Stimulated activated CD8-positive, alpha-beta memory T cell treated with anti-CD3 and anti-CD28 coated beads, Interleukin-7, amount 100 ng/mL, for 48 hours (primary cell): ENCODE measurements around the gene VASH2.

Experiments used
- DNase-seq, 2 donors: peaks; one replicate each; pipeline ENCODE4 v3.0.0-alpha.2; 2020; ENCODE audit warnings: low read depth in 1 of 2; ENCODE audit errors: extremely low read depth in 1 of 2

The VASH2 gene

DNA sequence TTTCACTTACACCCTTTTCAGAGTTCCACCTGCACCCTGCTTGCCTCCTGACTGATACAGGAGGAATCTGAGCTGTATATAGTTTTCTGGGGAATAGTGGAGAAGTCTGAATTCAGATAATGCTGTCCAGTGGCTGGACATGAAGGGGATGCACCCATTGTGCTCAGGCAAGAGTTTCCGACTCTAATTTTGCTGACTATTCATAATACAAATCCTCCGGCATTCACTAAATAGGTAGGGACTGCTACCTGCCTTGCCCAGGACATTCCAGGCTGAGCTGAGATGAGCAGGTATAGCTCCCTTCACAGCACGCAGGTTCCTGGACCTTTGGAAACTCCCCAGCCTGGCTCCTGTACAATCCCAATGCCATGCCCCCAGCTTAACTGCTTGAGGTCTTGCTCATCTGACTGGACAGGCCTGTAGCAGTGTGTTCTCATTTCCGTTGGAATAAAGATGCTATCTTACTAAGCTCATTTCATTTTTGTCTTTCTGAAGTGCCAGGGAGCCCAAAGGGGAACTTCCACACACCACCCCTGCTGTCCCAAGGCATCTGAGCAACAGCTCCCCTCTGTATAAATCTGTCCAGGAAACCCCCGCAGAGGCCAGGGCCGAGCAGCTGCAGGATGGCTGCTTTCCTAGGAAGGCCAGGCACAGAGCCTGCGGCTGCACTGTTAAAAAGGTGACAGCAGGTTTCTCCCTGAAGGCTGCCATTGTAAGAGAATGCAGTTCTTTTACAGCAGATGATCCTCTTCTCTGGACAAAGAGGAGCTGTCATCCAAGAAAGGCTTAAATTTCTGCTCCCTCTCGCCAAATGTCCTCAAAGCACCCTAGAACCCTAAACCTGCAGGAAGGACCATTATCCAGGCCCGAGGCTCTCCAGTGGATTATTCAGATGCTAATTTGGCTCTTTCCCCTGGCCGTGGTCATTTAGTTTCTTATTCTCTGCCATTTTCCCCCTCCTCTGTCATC lies 21.7 kb upstream of the VASH2 start:
- DNase-seq: no peak

DNA sequence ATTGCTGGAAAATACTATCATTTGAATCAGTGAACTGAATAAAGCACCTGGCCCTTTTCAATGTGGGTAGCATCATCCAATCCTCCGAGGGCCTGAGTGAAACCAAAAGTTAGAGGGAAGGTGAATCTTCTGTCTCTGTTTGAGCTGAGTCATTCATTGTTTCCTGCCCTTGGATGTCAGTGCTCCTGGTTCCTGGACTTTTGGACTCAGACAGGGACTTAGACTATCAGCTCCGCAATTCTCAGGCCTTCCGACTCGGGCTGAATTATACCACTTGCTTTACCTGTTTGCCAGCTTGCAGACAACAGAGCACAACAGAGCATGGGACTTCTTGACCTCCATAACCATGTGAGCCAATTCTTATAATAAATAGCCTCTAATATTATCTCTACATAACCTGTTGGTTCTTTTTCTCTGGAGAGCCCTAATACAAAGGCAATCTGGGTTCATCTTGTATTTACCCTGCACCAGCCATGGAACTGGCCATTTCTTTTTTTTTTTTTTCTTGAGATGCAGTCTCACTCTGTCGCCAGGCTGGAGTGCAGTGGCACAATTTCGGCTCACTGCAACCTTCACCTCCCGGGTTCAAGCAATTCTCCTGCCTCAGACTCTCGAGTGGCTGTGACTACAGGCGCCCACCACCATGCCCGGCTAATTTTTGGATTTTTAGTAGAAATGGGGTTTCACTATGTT lies 19.2 kb upstream of the VASH2 start:
- DNase-seq: no peak

DNA sequence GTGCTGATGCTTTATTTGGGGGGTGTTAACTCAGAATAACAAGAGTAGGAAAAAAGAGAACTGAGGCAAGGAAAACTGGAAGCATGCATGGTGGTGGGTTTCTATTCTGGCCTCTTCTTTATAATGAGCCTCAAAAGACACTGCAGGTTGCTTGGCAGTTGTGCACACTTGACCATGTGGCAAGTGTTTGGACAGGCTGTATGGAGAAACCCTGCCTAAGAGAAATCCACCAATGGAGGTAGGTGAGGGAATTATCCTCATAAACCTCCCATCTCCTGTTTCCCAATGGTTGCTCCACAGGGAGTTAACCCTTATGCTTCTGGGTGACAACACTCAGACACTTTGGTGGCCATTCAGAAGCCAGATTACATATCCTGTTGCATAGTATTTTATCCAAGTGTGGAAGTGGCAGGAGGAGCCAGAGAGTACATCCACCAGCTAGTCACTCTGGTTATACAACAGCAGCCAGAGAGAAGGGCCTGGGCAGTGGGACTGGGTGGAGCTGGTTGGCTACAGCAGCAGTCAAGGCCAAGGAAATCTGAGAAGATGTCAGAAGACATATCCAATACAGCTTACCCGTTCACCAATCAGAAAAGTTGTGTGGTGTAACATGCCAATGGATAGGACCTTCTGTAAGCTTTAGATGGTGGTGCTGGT lies 16.4 kb upstream of the VASH2 start:
- DNase-seq: no peak

DNA sequence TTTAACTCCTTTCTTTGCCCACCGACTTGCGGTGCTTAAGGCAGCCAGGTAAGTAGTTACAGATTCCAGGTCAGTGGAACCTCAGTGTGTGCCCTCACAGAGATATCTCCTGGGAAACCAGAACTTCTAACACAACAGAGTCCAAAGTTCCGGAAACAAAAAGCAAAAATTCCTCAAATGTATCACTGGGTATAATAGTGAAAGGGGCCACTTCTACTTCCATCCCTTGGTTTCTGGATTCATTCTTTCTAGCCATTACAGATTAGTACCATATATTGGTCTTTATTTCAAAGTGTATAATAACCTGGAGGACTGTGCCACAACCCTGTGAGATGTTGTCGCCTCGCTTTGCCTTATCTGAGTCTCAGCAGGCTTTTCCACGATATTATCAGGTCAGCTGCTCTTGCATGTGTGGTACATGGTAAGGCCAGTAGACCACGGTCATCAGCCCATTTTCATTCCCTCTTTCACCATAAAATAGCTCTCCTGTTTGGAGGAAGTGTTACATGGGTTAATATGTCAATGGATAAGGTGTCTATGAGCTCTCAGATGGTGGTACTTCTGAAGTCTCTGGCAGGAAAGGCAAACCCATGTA lies 14.9 kb upstream of the VASH2 start:
- DNase-seq: no peak

DNA sequence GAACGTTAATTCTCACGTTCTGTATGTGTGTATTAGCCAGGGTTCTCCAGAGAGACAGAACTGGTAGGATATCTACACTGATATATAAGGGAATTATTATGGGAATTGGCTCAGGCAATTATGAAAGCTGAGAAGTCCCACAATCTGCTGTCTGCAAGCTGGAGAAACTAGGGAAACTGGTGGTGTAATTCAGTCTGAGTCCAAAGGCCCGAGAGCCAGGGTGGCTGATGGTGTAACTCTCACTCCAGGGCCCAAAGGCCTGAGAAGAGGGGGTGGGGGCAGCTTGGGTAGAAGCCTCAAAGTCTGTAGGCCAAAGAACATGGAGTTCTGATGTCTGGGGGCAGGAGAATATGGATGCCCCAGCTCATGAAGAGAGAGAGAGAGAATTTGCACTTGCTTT lies 13.3 kb upstream of the VASH2 start:
- no peak for DNase-seq

DNA sequence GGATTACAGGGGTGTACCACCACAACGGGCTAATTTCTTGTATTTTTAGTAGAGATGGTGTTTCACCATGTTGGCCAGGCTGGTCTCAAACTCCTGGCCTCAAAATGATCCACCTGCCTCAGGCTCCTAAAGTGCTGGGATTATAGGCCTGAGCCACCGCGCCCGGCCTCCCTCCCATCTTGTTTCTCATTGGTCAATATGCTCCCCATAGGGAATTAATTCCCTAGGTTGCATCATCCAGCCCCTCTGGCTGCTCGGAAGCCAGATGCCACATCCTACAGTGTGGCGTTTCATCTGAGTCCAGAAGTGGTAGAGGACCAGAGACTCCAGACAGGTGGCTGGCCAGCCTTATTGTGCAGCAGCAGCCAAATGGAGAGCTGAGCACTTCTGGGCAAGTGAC lies 11.5 kb upstream of the VASH2 start:
- DNase-seq: no peak

DNA sequence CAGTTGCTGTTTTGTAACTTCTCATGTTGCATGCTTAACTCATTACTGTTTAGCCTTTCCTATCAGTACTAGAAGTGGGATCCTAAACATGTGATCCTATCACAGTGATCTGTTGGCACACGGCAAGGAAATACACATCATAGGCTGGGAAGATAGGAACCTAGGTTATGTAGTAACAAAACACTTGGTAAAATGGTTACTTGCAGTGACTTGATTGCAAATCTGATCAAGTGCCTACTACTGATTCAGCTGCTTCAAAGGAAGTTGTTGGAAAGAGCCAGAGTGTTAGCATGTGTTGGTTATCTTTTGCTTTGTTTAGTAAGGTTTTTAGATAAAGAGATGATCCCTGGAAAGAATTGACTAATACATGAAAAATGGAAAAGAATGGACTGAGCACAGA lies 8.9 kb upstream of the VASH2 start:
- DNase-seq: no peak

DNA sequence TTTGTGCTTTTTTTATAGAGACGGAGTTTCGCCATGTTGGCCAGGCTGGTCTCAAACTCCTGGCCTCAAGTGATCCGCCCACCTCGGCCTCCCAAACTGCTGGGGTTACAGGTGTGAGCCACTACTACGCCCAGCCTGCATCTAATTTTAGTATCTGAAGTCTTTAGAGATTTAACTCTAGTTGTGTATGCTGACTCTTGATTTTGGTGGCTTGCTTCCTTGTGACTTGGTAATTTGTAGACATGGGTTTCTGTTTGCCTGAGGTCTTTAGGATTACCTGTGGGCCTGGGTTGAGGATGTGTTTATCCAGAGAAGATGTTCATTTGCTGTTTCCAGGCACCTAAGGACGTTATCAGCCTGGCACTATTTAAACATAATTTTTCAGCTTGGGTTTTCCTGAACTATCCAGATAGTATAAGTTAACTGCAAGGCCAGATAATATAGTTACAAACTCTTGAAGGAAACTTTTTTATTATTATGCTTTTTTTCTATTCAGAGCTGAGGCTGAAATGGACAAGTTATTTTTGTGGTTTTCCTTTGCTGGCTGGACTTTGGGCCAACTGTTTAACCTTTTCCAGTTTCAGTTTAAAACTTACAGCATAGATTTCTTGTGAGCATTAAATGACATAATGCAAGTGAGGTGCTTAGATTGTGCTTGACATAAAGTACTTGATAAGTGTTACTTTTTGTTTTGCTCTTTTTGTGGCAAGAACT lies 7.5 kb upstream of the VASH2 start:
- DNase-seq: no peak

DNA sequence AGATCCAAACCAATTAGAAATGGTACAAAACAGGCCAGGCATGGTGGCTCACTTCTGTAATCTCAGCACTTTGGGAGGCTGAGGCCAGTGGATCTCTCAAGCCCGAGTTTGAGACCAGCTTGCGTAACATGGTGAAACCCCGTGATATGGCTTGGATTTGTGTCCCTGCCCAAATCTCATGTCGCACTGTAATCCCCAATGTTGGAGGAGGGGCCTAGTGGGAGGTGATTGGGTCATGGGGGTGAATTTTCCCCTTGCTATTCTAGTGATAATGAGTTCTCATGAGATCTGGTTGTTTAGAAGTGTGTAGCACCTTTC lies 7.0 kb upstream of the VASH2 start:
- no peak for DNase-seq

DNA sequence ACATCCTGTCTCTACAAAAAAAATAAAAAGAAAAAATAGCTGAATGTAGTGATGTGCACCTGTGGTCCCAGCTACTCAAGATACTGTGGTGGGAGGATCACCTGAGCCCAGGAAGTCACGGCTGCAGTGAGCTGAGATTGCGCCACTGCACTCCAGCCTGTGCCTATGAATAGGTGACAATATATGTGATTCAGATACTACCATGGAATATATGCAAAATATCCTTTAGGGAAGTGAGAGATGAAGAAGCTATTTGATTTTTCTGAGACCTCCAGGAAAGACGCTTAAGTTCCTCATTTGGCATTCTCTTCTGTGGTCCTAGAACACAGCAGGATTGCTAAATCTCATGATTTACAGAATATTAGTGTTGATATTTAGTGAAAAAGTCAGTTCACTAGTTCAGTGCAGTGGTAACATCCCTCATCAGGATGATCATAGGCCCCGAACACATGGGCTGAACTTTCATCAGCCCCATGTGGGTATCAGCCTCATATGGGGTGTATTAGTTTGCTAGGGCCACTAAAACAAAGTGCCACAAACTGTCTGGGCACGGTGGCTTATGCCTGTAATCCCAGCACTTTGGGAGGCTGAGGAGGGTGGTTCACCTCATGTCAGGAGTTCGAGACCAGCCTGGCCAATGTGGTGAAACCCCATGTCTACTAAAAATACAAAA lies 6.0 kb upstream of the VASH2 start:
- DNase-seq: no peak

DNA sequence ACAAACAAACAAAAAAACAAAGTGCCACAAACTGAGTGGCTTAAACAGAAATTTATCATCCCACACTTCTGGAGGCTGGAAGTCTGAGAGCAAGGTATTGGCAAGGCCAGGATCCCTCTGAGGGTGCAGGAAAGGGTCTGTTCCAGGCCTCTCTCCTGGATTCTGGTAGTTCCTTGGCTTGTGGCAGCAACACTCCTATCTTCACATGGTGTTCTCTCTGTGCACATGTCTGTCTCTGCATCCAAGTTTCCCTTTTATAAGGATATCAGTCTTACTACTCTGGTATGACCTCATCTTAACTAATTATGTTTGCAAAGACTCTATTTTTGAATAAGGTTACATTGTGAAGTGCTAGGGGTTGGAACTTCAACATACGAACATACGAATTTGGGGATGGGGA lies 5.3 kb upstream of the VASH2 start:
- DNase-seq: no peak

DNA sequence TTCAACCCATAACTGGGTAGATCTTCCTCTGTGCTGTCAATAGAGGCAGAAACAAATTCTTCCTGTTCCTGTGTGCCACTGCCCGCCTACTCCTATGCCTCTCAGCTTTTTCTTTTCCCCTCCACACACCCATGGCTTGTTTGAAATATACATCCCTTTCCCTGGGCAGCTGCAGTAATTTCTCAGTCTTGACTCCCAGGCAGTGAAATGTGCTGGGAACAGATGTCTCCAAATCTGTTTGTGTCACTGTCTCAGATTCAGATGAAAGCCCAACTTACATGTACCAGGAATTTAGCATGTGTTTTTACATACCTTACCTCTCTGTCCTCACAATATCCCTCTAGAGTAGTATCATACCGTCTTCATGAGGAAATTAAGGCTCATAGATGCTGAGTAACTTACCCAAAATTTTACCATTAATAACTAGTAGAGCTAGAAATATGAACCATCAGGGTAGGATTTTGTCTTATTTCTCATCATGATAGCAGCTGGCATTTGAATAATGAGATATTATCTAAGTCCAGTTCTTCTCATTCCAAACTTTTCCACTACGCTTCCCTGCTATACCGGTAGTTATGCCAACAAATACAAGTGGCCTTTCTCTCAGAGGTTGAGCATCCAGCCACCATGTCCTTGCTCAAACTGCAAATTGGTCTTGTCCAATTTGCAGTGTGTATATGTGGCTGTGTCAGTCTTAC lies 4.7 kb upstream of the VASH2 start:
- no peak for DNase-seq

DNA sequence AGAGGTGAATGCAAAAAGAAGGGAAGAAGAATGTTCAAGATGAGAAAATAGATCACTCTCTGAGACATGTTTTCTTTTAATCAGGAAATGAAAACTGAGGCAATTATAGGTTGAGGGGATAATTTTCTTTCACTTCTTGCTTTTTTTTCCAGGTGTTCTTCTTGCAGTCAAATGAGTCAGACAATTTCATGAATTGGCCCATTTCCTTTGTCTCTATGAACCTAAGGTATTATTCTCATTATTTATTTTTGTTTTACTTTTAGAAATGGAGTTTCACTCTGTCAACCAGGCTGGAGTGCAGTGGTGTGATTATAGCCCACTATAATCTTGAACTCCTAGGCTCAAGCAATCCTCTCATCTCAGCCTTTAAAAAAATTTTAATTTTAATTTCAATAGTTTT lies 3.5 kb upstream of the VASH2 start:
- DNase-seq: no peak

DNA sequence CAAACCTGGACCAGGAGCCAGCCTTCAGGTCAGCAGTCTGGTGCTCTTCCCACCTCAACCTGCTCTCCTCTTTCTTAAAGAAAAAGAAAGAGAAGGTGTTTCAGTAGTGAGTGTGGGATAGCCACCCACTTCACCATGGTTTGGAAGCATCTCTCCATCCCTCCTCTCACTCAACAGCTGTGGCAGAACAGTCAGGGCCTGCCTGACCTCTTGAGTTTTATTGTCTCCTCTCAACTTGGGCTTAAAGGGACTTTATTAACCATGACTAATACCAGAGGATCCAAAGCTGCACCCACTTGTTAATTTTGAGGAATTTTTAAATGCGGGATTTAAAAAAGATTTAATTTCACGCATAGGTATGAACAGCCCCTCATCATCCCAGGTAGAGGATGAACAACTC lies 570 bp upstream of the VASH2 start:
- DNase-seq: no peak

DNA sequence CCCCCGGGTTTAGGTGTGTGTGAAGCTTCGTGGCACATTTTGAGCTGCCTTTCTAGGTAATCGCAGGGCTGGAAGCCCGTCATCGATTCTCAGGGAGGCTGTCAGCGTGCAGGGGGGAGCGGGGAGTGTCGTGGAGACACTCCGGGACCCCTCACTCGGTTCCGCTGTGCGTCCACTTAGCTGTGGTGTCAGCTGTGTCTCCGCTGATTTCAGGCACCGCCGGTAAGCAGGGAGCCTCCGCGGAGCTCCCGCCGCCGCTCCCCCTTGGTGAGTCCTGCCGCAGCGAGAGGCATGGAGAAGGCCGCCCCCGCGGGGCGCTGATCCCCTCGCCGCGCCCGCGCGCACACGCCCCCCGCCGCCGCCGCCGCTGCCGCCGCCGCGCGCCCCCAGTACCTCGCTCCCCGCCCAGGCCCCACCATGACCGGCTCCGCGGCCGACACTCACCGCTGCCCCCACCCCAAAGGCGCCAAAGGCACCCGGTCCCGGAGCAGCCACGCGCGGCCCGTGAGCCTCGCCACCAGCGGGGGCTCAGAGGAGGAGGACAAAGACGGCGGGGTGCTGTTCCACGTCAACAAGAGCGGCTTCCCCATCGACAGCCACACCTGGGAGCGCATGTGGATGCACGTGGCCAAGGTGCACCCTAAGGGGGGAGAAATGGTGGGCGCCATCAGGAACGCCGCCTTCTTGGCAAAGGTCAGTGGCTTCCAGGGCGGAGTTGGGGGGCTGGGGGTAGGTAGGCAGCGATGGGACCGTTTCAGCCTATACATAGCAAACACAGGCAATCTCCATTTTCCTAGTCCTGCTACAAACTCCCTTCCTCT lies 995 bp downstream of the VASH2 start:
- no peak for DNase-seq

DNA sequence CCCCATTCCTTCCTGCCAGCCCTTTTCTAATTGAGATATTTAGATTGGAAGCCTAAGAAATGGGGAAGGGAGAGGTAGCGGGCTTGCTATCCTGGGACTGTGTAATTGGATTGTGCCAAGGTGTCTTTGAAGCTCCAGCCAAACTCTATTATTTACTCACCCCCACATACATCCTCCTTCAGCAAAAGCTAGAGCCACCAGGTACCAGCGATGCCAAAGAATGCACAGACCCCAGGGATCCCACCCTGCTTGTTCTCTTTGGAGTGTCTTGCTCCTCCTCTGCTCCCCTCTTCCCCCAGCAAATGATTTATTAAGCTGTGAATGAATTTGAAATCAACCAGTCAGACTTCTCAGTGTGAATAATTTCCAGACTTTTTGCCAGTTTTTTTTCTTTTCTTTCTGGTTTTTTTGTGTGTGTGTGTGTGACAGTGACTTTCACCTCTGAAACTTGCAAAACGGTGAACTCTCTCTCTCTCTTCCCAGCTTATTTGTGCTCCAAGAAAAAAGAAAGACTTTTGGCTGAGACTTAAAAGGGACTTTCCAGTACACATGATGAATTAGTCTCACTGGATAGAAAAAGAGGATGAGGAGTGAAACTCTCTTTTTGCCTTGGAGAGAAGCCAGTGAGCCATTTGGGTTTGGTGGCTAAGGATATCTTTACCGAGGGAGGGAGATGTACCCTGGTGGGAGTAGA lies 1.8 kb downstream of the VASH2 start:
- no peak for DNase-seq

DNA sequence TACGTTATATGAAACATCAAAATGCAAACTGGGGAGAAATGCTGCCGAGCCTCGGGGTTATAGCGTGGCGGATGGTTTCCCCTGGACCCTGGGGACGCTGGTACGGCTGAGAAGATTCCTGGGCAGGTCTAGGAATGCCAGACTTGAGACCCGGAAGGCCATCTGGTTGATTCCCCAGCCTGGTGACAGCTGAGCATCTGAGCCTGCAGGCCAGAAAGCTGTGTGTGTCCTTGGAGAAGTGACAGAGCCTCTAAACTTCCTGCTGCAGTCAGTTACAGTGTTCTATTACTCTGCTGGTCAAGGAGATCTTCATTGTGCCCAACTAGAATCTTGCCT lies 2.3 kb downstream of the VASH2 start:
- DNase-seq: no peak

DNA sequence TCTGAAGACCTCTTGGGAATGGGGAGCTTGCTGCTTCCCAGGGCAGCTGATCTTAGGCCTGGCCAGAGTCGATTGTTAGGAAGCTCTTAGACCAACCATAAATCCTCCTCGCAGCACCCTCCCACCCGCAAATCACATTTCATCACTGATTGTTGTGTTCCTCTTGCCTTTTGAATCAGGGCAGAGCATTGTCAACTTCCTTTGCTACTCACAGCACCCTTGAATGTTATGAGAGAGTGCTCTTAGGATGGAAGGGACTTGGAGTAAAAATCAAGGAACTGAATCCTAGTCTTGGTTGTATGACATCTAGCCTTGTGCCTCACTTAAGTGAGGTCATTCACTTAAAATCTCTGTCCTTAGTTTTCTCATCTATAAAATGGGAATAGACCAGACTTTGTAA lies 3.0 kb downstream of the VASH2 start:
- DNase-seq: no peak

DNA sequence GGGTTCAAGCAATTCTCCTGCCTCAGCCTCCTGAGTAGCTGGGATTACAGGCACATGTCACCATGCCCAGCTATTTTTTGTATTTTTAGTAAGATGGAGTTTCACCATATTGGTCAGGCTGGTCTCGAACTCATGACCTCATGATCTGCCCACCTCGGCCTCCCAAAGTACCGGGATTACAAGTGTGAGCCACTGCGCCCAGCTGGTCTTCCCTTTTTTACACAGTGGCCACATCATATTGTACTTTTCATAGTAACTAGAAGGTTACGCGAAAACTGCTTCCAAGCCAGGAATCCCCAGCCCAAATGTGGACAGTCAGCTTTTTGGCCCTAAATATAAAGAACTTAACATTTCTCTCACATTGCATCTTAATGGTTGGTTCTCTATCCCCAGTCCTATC lies 4.2 kb downstream of the VASH2 start:
- no peak for DNase-seq
